ENCODE measurements around the gene NIT2. TPM values are rescaled to one million over a fixed set of nuclear protein-coding genes. Genes with fewer than 3 reads are reported as not detected.

Gene NIT2
- polyA plus RNA-seq, 3 donors: 15.1 to 30.5 (median 24.6) TPM

DNA sequence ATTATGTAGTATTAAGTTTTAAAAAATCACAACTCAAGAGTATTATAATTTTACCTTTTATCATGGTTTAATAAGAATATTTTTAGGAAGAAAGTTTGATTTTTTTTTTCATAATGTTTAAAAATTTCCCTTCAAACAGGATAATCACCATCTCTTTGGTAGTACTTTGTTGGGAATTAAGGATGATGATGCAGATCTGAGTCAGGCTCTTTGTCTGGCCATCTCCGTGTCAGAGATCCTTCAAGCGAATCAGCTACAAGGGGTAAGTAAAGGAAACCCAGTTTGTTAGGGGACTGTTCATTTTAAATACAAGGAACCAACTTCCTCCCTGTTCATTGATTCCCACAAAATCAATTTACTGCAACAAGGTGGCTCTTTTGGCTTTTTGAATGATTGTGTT, 36.8 kb upstream of the NIT2 start:
- H3K27me3 Mint-ChIP-seq (ENCODE audit: low read depth in 3 of 3): no peaks in the 10 kb centered on the region
- Histone ChIP-seq H3K4me3 (replicated peaks in 1 of 3; ENCODE audit: low read depth in 2 of 3, low read length in 3 of 3) (no peak overlapping the region), H3K27ac (ENCODE audit: low read depth in 1 of 2, low read length in 2 of 2) (no peak overlapping the region), H3K79me2 (ENCODE audit: insufficient read depth, low read length) (no peaks in the 10 kb centered on the region), H4K20me1 (ENCODE audit: insufficient read depth, low read length) (no peaks in the 10 kb centered on the region), H3K9me3 (replicated peaks in 1 of 2; ENCODE audit: control insufficient read depth in 1 of 2, insufficient read depth in 1 of 2, low read length in 2 of 2) (no peaks in the 10 kb centered on the region), H3K4me1 (ENCODE audit: control insufficient read depth in 1 of 2, insufficient read depth in 2 of 2, low read length in 2 of 2) (no peaks in the 10 kb centered on the region), H3K27me3 (ENCODE audit: control insufficient read depth in 2 of 2, insufficient read depth in 2 of 2, low read length in 2 of 2) (no peaks in the 10 kb centered on the region), H3K9ac (ENCODE audit: insufficient read depth, low read length, poor library complexity, severe bottlenecking) (no peak overlapping the region), H3K4me2 (replicated peaks; ENCODE audit: extremely low read depth, low read length, poor library complexity, severe bottlenecking) (no peak overlapping the region), H2AFZ (ENCODE audit: insufficient read depth, low read depth, low read length, poor library complexity, severe bottlenecking) (no peak overlapping the region), H3K36me3 (replicated peaks in 1 of 2; ENCODE audit: control insufficient read depth in 1 of 2, insufficient read depth in 2 of 2, low read length in 2 of 2) (peaks cover 74 to 100% of the 10 kb centered on the region in 2 donors)
- peaks cover 68 to 70% of the 10 kb centered on the region in 2 donors for H3K36me3 Mint-ChIP-seq
- TF ChIP-seq, protein P1, sequence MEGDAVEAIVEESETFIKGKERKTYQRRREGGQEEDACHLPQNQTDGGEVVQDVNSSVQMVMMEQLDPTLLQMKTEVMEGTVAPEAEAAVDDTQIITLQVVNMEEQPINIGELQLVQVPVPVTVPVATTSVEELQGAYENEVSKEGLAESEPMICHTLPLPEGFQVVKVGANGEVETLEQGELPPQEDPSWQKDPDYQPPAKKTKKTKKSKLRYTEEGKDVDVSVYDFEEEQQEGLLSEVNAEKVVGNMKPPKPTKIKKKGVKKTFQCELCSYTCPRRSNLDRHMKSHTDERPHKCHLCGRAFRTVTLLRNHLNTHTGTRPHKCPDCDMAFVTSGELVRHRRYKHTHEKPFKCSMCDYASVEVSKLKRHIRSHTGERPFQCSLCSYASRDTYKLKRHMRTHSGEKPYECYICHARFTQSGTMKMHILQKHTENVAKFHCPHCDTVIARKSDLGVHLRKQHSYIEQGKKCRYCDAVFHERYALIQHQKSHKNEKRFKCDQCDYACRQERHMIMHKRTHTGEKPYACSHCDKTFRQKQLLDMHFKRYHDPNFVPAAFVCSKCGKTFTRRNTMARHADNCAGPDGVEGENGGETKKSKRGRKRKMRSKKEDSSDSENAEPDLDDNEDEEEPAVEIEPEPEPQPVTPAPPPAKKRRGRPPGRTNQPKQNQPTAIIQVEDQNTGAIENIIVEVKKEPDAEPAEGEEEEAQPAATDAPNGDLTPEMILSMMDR (IDR thresholded peaks at IDR 0.05): no peak
- DNase-seq: no peak
- no peak overlapping the region for H3K4me3 Mint-ChIP-seq
- no peaks in the 10 kb centered on the region for H3K4me1 Mint-ChIP-seq
- no peaks in the 10 kb centered on the region for H3K9me3 Mint-ChIP-seq
- no CpG with 5 or more reads among the region's 2 CpGs for whole genome bisulfite sequencing (ENCODE audit: insufficient coverage)
- intact Hi-C loops (cut with micrococcal nuclease): no loop called here
- H3K27ac Mint-ChIP-seq: no peak overlapping the region

DNA sequence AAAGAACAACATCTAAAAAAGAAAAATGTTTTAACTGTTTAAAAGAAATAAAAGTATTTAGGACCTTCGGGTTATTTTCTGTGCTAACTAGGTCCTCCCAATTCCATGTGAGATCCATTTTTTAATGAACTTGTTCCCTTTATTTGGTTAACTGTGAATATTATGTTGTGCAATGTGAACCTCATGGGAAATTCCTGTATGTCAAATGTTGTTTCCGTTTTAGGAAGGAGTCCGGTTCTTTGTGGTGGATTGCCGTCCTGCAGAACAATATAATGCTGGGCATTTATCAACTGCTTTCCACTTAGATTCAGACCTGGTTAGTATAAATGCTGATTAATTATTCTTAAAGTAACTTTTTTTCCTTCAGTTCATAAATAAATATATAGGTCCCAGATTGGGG, 35.5 kb upstream of the NIT2 start:
- Histone ChIP-seq H3K36me3 (replicated peaks in 1 of 2; ENCODE audit: control insufficient read depth in 1 of 2, insufficient read depth in 2 of 2, low read length in 2 of 2) (peaks cover 79 to 100% of the 10 kb centered on the region in 2 donors), H3K4me2 (replicated peaks; ENCODE audit: extremely low read depth, low read length, poor library complexity, severe bottlenecking) (no peak overlapping the region), H3K4me1 (ENCODE audit: control insufficient read depth in 1 of 2, insufficient read depth in 2 of 2, low read length in 2 of 2) (no peaks in the 10 kb centered on the region), H3K27ac (ENCODE audit: low read depth in 1 of 2, low read length in 2 of 2) (no peak overlapping the region), H3K4me3 (replicated peaks in 1 of 3; ENCODE audit: low read depth in 2 of 3, low read length in 3 of 3) (no peak overlapping the region), H3K9ac (ENCODE audit: insufficient read depth, low read length, poor library complexity, severe bottlenecking) (no peak overlapping the region), H3K27me3 (ENCODE audit: control insufficient read depth in 2 of 2, insufficient read depth in 2 of 2, low read length in 2 of 2) (no peaks in the 10 kb centered on the region), H4K20me1 (ENCODE audit: insufficient read depth, low read length) (no peaks in the 10 kb centered on the region), H3K79me2 (ENCODE audit: insufficient read depth, low read length) (no peaks in the 10 kb centered on the region), H2AFZ (ENCODE audit: insufficient read depth, low read depth, low read length, poor library complexity, severe bottlenecking) (no peak overlapping the region), H3K9me3 (replicated peaks in 1 of 2; ENCODE audit: control insufficient read depth in 1 of 2, insufficient read depth in 1 of 2, low read length in 2 of 2) (no peaks in the 10 kb centered on the region)
- H3K9me3 Mint-ChIP-seq: no peaks in the 10 kb centered on the region
- 40% methylated on average over 2 of the region's 4 CpGs for WGBS (ENCODE audit: insufficient coverage)
- no peak overlapping the region for H3K4me3 Mint-ChIP-seq
- DNase-seq: peak in 1 of 3 donors; percentile 64
- intact Hi-C loops (cut with micrococcal nuclease): no loop called here
- no peaks in the 10 kb centered on the region for H3K27me3 Mint-ChIP-seq (ENCODE audit: low read depth in 3 of 3)
- H3K36me3 Mint-ChIP-seq: peaks cover 75 to 79% of the 10 kb centered on the region in 2 donors
- peak overlapping the region in 1 of 7 donors; percentile 15 for H3K27ac Mint-ChIP-seq
- no peaks in the 10 kb centered on the region for H3K4me1 Mint-ChIP-seq
- TF ChIP-seq, protein P1 (IDR thresholded peaks at IDR 0.05): no peak
